KOPT-K1 (cell line): ENCODE measurements around the gene ACTR3.

Experiments used
- H3K27ac ChIP-seq: fragments of 200-600 bp; sonication (generic); 2 replicates; pipeline ENCODE4 v1.5.1; 2016; ENCODE audit warnings: antibody characterized with exemption, mild to moderate bottlenecking, low read depth, low read length; ENCODE audit not compliant: poor library complexity, severe bottlenecking
- H3K36me3 ChIP-seq: fragments of 200-600 bp; sonication (generic); 2 replicates; pipeline ENCODE4 v1.5.1; 2017; ENCODE audit warnings: antibody characterized with exemption, mild to moderate bottlenecking, low read length, moderate library complexity; ENCODE audit not compliant: insufficient read depth
- H3K9me3 ChIP-seq: fragments of 200-600 bp; sonication (generic); 2 replicates; pipeline ENCODE4 v1.5.1; 2017; ENCODE audit warnings: antibody characterized with exemption, low read length, mild to moderate bottlenecking; ENCODE audit not compliant: insufficient read depth, poor library complexity, severe bottlenecking

The ACTR3 gene

GRCh38 chr2:114009205-114009944, 119.5 kb downstream of the ACTR3 start:
- Histone ChIP-seq H3K36me3 (no peaks in the 10 kb centered on the region), H3K9me3 (no peaks in the 10 kb centered on the region), H3K27ac (no peak overlapping the region)

GRCh38 chr2:114010001-114010400, 120.1 kb downstream of the ACTR3 start:
- Histone ChIP-seq H3K36me3 (no peaks in the 10 kb centered on the region), H3K27ac (no peak overlapping the region), H3K9me3 (no peaks in the 10 kb centered on the region)

GRCh38 chr2:114011713-114012112, 121.8 kb downstream of the ACTR3 start:
- Histone ChIP-seq H3K27ac (no peak overlapping the region), H3K9me3 (no peaks in the 10 kb centered on the region), H3K36me3 (no peaks in the 10 kb centered on the region)
